HAP-1 (cell line): Measurements from ENCODE around the gene ZNF213.
"Not testable (repeated sequence)": the region's sequence is repeated elsewhere in the genome, so short reads cannot be mapped to it uniquely, and the experiment has no call there.

Experiments used
- DNase-seq, 2 experiments: peaks; one replicate each; pipeline ENCODE4 v3.0.0-alpha.2; 2016 to 2020; ENCODE audit warnings: low spot score in 2 of 2
- H3K27me3 ChIP-seq: fragments of 250-450 bp; sonication (Bioruptor Pico); 2 replicates; pipeline ENCODE4 v1.5.1; 2020; ENCODE audit warnings: low read depth, mild to moderate bottlenecking, moderate library complexity
- H3K36me3 ChIP-seq: fragments of 250-450 bp; sonication (Bioruptor Pico); replicated peaks from 2 replicates; pipeline ENCODE4 v1.5.1; 2020; ENCODE audit warnings: mild to moderate bottlenecking
- H3K4me1 ChIP-seq: fragments of 250-450 bp; sonication (Bioruptor Pico); 2 replicates; pipeline ENCODE4 v1.5.1; 2020; ENCODE audit warnings: mild to moderate bottlenecking
- H3K4me3 ChIP-seq: fragments of 250-450 bp; sonication (Bioruptor Pico); 2 replicates; pipeline ENCODE4 v1.5.1; 2020; ENCODE audit warnings: mild to moderate bottlenecking, moderate library complexity
- H3K9me3 ChIP-seq: fragments of 250-450 bp; sonication (Bioruptor Pico); 2 replicates; pipeline ENCODE4 v1.5.1; 2020; ENCODE audit warnings: mild to moderate bottlenecking, moderate library complexity
- in situ Hi-C: fragments of 300-500 bp; cut with MboI; formaldehyde crosslinking; loops from 3 replicates; pipeline ENCODE4 v1.14.3; 2020; ENCODE audit warnings: low sequenced_read_pairs, inconsistent platforms, mixed read lengths

The ZNF213 gene

DNA sequence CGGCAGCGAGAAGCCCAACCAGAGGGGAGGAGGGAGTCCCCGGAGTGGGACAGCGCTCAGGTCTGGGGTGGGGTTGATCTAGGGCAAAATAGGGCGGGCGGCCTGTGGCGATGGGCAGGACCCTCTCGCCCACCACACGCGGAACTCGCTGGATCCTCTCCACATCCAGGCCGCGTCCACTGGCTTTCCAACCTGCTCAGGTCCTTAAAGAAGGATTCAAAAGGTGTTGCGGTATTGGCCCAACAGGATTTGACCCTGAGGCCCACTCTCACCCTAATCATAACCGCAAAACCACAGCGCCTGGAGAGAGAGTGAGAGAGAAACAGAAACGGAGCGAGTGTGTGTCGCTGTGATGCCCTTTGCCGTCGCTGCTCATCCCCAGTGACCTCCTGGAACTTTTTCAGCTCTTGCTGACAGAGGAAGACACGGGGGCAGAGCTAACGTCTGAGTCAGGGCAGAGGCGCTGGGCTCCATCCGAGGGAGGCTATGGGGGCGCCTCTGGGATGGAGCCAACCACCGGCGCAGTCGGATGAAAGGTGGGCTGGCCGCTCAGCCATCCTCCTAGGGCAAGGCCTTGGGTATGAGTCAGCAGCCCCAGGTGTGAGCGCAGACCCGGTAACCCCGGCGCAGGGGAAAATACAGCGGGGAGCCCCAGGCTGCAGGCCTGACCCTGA lies 36.5 kb downstream of the ZNF213 start:
- in situ Hi-C loops: no loop called here
- H3K4me3 ChIP-seq: no peak overlapping the region
- H3K36me3 ChIP-seq: no peaks in the 10 kb centered on the region
- H3K4me1 ChIP-seq: peaks cover 5% of the 10 kb centered on the region
- DNase-seq: no peak
- no peaks in the 10 kb centered on the region for H3K9me3 ChIP-seq
- no peaks in the 10 kb centered on the region for H3K27me3 ChIP-seq

- H3K36me3 ChIP-seq: no peaks in the 10 kb centered on the region
- in situ Hi-C loops: no loop called here
- H3K9me3 ChIP-seq: no peaks in the 10 kb centered on the region
- no peaks in the 10 kb centered on the region for H3K27me3 ChIP-seq
- H3K4me1 ChIP-seq: peaks cover 5% of the 10 kb centered on the region
- no peak overlapping the region for H3K4me3 ChIP-seq
- DNase-seq: peak; percentile 62 to 66
Observed at GRCh38 chr16:3171855-3172593, 37.2 kb downstream of the ZNF213 start.

DNA sequence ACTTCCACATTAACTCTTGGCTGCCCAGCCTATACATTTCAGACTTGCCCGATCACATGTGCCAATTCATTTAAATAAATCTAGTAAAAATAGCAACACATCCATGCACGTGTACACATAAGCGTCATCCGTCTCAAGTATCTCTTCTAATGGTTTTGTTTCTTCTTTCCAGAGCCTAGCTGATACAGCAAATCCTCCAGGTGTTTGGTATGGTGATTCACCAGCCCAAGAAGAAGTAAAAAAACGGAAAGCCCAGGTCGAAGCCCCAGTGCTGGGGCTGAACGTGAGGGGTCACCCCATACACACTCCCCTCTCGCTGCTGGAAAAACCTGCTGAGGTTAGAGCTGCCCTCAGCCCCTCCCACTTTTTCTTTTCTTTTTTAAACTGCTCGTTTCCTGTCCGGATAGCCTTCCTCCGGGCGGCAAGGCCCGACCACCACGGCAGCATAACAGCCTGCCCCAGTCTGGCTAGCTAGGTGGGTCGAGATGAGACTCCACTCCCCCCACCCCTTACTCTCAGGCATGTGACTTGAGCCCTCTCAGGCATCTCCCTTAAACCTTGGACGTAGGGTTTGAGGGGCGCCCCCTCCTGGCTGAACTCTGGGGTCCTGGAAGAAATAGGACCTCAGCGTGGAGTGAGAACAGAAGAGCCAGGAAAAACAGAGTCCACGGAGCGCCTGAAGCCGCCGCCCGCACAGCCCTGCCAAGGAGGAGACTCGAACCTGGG lies 39.2 kb downstream of the ZNF213 start:
- peak; percentile 59 to 89 for DNase-seq
- peak overlapping the region; percentile 14 for H3K4me3 ChIP-seq
- H3K9me3 ChIP-seq: no peaks in the 10 kb centered on the region

DNA sequence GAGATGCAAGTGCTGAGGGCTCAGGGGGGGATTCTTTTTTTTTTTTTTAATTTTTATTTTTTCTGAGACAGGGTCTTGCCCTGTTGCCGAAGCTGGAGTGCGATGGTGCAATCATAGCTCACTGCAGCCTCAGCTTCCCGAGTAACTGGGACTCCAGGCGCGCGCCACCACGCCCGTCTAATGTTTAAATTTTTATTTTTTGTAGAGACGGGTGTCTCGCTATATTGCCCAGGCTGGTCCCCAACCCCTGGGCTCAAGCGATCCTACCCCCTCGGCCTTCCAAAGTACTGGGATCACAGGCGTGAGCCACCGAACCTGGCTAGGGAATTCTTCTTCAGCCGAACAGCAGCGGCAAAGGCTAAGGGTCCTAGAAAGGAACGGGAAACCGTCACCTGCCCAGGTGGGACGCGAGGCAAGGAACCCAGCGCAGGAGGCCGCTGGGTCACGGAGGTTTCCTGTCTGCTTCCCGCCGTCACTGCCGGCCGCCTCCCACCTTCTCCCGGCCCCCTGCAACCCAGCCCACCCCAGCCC lies 39.9 kb downstream of the ZNF213 start:
- no peaks in the 10 kb centered on the region for H3K27me3 ChIP-seq
- in situ Hi-C loops: no loop called here
- DNase-seq: no peak
- H3K4me1 ChIP-seq: peaks cover 5% of the 10 kb centered on the region
- no peaks in the 10 kb centered on the region for H3K36me3 ChIP-seq
- no peaks in the 10 kb centered on the region for H3K9me3 ChIP-seq
- H3K4me3 ChIP-seq: no peak overlapping the region

More for the DNA sequence above, 39.2 kb downstream of the ZNF213 start:
- no peaks in the 10 kb centered on the region for H3K27me3 ChIP-seq
- H3K36me3 ChIP-seq: no peaks in the 10 kb centered on the region
- peaks cover 5% of the 10 kb centered on the region for H3K4me1 ChIP-seq
- in situ Hi-C loops: no loop called here

DNA sequence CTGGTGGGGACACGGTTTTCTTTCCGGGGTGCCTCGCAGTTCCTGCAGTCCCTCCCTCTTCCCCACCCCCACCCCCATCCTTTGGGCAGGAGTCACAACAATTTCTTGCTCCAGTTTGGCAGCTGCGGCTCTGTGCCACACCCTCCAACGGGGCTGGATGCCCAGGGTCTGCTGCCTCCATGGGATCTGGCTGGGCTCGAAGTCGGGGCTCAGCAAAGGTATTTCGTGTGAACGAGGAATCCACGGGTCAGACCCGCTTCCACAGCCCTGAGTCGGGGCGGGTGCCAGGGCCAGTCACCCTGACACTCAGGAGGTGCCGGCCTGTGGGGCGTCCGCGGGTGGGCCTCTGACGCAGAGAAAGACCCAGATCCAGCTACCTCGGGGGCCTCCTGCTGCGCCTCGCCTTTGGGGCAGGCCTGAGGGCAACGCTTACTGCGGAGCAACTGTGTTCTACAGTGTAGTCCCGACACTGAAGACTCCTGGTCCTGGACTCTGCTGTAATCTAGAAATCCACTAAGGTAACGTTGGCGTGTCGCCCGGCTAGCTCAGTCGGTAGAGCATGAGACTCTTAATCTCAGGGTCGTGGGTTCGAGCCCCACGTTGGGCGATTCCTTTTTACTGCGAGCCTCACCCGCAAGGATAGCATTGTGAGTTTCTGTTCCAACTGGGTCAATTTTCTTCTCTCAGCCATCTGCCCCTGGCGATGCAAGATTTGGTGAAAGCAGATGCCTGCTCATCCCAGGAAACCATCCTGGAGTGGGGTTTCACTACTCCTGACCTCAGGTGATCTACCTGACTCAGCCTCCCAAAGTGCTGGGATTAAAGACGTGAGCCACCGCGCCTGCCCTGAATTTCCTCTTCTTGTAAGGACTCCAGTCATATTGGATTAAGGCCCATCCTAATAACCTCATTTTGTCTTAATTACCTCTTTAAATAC lies 40.6 kb downstream of the ZNF213 start:
- Histone ChIP-seq H3K36me3 (no peaks in the 10 kb centered on the region), H3K4me3 (no peak overlapping the region), H3K27me3 (no peaks in the 10 kb centered on the region), H3K4me1 (peaks cover 5% of the 10 kb centered on the region), H3K9me3 (no peaks in the 10 kb centered on the region)
- in situ Hi-C loops: no loop called here
- peak in 1 of 2 experiments; percentile 75 for DNase-seq

DNA sequence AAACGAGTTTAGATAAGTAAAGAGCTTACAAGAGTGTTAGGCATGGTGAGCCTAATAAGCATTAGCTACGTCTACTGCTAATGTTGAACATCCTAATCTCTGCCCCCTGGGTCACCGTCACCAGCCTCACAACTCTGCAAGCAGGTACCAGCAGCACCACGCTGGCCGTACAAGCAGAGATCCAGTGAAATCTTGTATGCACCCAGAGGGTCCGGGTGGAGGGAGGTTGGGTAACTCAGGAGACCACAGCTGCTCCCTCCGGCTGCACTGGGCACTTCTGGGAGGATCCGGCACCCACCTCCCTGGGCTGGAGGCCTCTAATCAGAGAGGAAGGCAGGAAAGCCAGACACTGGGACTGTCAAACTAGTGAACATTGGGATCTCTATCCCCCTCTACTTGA lies 44.8 kb downstream of the ZNF213 start:
- DNase-seq: no peak
- Histone ChIP-seq H3K27me3 (0 out of 2 replicates have a peak, but pooled peaks cover 3% of the 10 kb centered on the region), H3K4me1 (0 out of 2 replicates have a peak, but pooled peaks cover 2% of the 10 kb centered on the region), H3K36me3 (no peaks in the 10 kb centered on the region), H3K4me3 (no peak overlapping the region), H3K9me3 (peaks cover 4% of the 10 kb centered on the region; the same call in 1 of the 2 replicates)
- in situ Hi-C loops: no loop called here

GRCh38 chr16:3180445-3180878 lies 45.6 kb downstream of the ZNF213 start:
- peak; percentile 38 to 70 for DNase-seq
- Histone ChIP-seq H3K9me3 (peaks cover 4% of the 10 kb centered on the region; the same call in 1 of the 2 replicates), H3K36me3 (no peaks in the 10 kb centered on the region), H3K4me1 (0 out of 2 replicates have a peak, but pooled peaks cover 2% of the 10 kb centered on the region), H3K27me3 (0 out of 2 replicates have a peak, but pooled peaks cover 3% of the 10 kb centered on the region), H3K4me3 (no peak overlapping the region)
- in situ Hi-C loops: no loop called here

GRCh38 chr16:3182293-3182607 lies 47.4 kb downstream of the ZNF213 start:
- H3K4me3 ChIP-seq, H3K27me3 ChIP-seq, DNase-seq, H3K4me1 ChIP-seq, in situ Hi-C loops, H3K36me3 ChIP-seq, H3K9me3 ChIP-seq: not testable (repeated sequence)

DNA sequence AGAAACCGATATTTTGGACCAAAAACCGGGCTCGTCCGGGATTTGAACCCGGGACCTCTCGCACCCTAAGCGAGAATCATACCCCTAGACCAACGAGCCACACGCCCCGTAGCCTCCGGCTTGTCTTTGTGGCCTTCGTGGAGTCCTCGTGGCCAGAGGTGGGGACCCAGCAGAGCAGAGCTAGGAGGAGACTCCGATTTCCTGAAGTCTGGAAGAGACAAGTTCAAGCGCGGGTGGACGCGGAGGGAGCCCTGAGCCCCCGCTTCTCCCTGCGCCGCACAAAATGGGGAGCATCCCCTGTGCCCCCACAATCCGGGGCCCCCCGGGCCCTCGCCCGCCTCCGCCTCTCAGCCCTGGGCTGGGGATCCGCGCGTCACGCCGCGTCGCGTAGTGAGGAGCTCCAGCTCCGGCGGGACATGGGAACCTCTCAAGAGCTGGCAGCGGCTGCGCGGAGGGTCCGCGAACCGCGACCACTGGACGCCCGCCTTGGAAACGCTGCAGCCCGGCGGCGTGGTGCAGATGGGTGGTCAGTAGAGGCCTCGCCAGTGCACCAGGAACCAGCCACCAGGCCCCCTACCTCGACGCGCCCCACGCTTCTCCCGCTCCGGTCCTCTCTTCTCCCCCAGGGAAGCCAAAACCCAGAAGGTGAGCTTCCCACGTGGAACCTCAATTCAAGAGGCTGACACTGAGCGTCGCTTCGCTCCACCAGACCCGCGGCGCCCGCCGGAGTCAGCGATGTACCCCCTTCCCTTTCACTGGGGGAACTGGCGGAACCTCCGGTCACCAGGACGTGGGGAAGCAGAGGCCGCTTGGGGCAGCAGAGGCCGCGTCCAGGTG lies 48.0 kb downstream of the ZNF213 start:
- DNase-seq: peak; percentile 57 to 83
- H3K36me3 ChIP-seq: no peaks in the 10 kb centered on the region
- peaks cover 4% of the 10 kb centered on the region; the same call in 1 of the 2 replicates for H3K9me3 ChIP-seq
- in situ Hi-C loops: no loop called here
- H3K27me3 ChIP-seq: 0 out of 2 replicates have a peak, but pooled peaks cover 3% of the 10 kb centered on the region
- 0 out of 2 replicates have a peak, but pooled peaks cover 2% of the 10 kb centered on the region for H3K4me1 ChIP-seq
- H3K4me3 ChIP-seq: peak overlapping the region; percentile 22

GRCh38 chr16:3183445-3184139 lies 48.8 kb downstream of the ZNF213 start:
- Histone ChIP-seq H3K27me3 (0 out of 2 replicates have a peak, but pooled peaks cover 3% of the 10 kb centered on the region), H3K9me3 (peaks cover 4% of the 10 kb centered on the region; the same call in 1 of the 2 replicates), H3K4me3 (no peak overlapping the region), H3K36me3 (no peaks in the 10 kb centered on the region), H3K4me1 (0 out of 2 replicates have a peak, but pooled peaks cover 2% of the 10 kb centered on the region)
- DNase-seq: no peak
- in situ Hi-C loops: no loop called here

DNA sequence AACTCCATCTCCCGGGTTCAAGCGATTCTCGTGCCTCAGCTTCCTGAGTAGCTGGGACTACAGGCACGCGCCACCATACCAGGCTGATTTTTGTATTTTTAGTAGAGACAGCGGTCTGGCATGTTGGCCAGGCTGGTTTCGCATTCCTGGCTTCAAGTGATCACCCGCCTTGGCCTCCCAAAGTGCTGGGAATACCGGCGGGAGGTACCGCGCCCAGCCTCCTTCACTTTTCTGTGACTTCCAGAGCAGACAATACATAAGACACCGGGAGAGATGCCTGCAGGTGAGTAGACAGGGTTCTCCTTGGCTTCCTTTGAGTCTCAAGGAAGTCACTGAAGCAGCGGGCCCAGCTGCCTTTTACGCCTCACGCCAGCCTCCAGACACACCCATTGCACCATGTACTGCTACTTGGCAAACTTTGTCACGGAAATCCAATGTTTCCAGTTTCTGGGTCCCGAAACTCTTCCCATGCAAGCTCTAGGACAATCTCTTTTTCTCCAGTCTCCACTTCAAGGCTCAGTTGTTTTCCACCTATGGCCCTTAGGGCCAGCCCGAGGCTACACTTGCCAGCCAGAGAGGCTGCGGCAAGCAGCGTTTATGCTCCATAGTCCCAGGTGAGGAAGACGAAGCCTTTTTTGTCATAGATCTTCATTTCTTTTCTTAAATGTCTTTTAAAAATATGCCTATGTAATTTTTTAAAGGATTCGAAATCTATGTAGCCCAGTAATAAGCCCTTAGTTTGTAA lies 52.3 kb downstream of the ZNF213 start:
- H3K4me1 ChIP-seq: peaks cover 9% of the 10 kb centered on the region
- H3K9me3 ChIP-seq: peaks cover 4% of the 10 kb centered on the region; the same call in 1 of the 2 replicates
- H3K36me3 ChIP-seq: no peaks in the 10 kb centered on the region
- DNase-seq: no peak
- in situ Hi-C loops: no loop called here
- no peaks in the 10 kb centered on the region for H3K27me3 ChIP-seq
- H3K4me3 ChIP-seq: peak overlapping the region; percentile 54; the same call in 1 of the 2 replicates
